Esophagus squamous epithelium (tissue), 5 donors: Measurements from ENCODE around the gene OR52J3. TPM values are rescaled to one million over a fixed set of nuclear protein-coding genes. Genes with fewer than 3 reads are reported as not detected.

Experiments used
- DNase-seq: peaks from one replicate; lab custom pipeline; 2025; lab: John Stamatoyannopoulos, UW
- H3K27ac ChIP-seq, 4 donors: fragments of 200-600 bp; sonication (generic); one replicate each; pipeline ENCODE4 v1.5.1; 2016 to 2019; ENCODE audit warnings: mild to moderate bottlenecking in 1 of 4
- H3K27me3 ChIP-seq, 4 donors: fragments of 200-600 bp; sonication (generic); 1 replicate in 3 of 4; 2 replicates in 1 of 4; pipeline versions ENCODE4 v1.5.1 to v1.6.0; 2017 to 2021; ENCODE audit warnings: antibody characterized with exemption in 1 of 4
- H3K36me3 ChIP-seq, 3 donors: fragments of 200-600 bp; sonication (generic); one replicate each; pipeline ENCODE4 v1.5.1; 2016 to 2019
- H3K4me1 ChIP-seq, 3 donors: fragments of 200-600 bp; sonication (generic); one replicate each; pipeline ENCODE4 v1.5.1; 2017 to 2019
- H3K4me3 ChIP-seq, 4 donors: fragments of 200-600 bp; sonication (generic); 1 replicate in 3 of 4; 2 replicates in 1 of 4; pipeline ENCODE4 v1.5.1; 2016 to 2019; ENCODE audit warnings: mild to moderate bottlenecking in 2 of 4, moderate library complexity in 1 of 4
- H3K9me3 ChIP-seq, 3 donors: fragments of 200-600 bp; sonication (generic); one replicate each; pipeline ENCODE4 v1.5.1; 2016 to 2019
- POLR2A ChIP-seq, 4 donors: fragments of 450-650 bp; IDR thresholded peaks; one replicate each; pipeline ENCODE4 v1.6.1; 2017; ENCODE audit warnings: antibody characterized with exemption in 4 of 4, mild to moderate bottlenecking in 4 of 4, moderate library complexity in 3 of 4
- WGBS, 2 donors: methylation state at CpG; one replicate each; pipeline ENCODE4 v1.1.5; 2018; 5-methylcytosine and 5-hydroxymethylcytosine counted together
- intact Hi-C: fragments of 100-400 bp; cut with DNase I; formaldehyde crosslinking; loops from one replicate; pipeline ENCODE4 v1.15.0; 2022
- total RNA-seq, 4 donors: library from RNA; depleted of rRNA; stranded (reverse); fragments of >200 nt; gene quantifications; one replicate each; pipeline ENCODE4 v1.1.0, GENCODE V29; 2016
- TF ChIP-seq, protein P1 (sequence below), 6 experiments: fragments of 450-650 bp in 4 of 6; fragments of 200-600 bp in 2 of 6; sonication (generic) in 2 of 6; IDR thresholded peaks; one replicate each; pipeline ENCODE4 v1.5.1; 2016 to 2019; ENCODE audit warnings: antibody characterized with exemption in 6 of 6, mild to moderate bottlenecking in 4 of 6, moderate library complexity in 4 of 6
- donor health status: DM: yes; HTN: yes; CAD: no.

The OR52J3 gene
- total RNA-seq, 4 donors from 2014 or later = not detected

DNA sequence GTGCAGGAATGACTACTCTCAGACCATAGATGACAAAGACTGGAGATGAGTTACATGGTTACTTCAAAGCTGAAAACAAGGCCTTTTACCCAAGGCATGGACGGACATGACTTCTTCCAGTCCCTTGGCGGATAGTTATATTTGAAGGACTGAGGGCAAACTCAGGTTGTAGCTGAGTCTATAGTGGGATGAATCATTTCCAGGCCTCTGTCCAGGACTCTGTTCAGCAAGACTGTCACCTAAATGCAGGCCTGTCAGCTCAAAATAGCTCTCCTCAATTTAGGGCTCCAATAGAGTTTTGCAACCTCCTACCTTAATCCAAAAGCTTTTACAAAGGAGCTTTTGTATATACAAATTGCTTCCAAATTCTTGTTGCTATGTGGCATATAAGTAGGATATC lies 24.3 kb upstream of the OR52J3 start:
- H3K4me3 ChIP-seq = no peak overlapping the region
- no peaks in the 10 kb centered on the region for H3K4me1 ChIP-seq
- no peak overlapping the region for H3K27ac ChIP-seq
- TF ChIP-seq POLR2A (IDR thresholded peaks at IDR 0.05) = no peak
- TF ChIP-seq, protein P1, sequence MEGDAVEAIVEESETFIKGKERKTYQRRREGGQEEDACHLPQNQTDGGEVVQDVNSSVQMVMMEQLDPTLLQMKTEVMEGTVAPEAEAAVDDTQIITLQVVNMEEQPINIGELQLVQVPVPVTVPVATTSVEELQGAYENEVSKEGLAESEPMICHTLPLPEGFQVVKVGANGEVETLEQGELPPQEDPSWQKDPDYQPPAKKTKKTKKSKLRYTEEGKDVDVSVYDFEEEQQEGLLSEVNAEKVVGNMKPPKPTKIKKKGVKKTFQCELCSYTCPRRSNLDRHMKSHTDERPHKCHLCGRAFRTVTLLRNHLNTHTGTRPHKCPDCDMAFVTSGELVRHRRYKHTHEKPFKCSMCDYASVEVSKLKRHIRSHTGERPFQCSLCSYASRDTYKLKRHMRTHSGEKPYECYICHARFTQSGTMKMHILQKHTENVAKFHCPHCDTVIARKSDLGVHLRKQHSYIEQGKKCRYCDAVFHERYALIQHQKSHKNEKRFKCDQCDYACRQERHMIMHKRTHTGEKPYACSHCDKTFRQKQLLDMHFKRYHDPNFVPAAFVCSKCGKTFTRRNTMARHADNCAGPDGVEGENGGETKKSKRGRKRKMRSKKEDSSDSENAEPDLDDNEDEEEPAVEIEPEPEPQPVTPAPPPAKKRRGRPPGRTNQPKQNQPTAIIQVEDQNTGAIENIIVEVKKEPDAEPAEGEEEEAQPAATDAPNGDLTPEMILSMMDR (IDR thresholded peaks at IDR 0.05) = no peak
- H3K27me3 ChIP-seq = no peaks in the 10 kb centered on the region
- peaks cover 0 to 14% (median 0%) of the 10 kb centered on the region in 3 donors for H3K9me3 ChIP-seq
- intact Hi-C loops = no loop called here
- 77 to 85% methylated on average over 2 of the region's 2 CpGs for WGBS, 2 donors
- no peak for DNase-seq
- H3K36me3 ChIP-seq = no peaks in the 10 kb centered on the region

DNA sequence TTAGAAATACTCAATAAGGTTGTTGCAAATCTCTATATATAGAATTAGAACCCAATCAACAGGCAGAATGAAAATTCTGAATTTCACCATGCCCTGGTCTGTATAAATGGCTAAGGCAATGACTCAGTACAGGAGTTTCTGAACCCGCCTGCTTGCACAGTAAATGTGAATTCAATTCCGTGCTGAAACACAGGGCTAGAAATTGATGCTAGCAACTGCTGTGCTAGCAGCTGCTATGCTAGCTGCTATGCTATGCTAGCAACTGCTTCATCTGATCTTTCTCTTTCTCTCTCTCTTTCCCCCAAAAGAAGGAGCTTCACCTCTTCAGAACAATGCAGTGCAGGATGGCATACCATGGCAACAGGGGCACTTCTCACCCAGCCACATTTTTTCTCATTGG lies 9.7 kb upstream of the OR52J3 start:
- Histone ChIP-seq H3K9me3 (no peaks in the 10 kb centered on the region), H3K27me3 (no peaks in the 10 kb centered on the region), H3K4me3 (no peak overlapping the region), H3K4me1 (no peaks in the 10 kb centered on the region), H3K27ac (no peak overlapping the region), H3K36me3 (no peaks in the 10 kb centered on the region)
- intact Hi-C loops = no loop called here
- WGBS, 2 donors = 68 to 80% methylated on average over 2 of the region's 2 CpGs
- TF ChIP-seq, protein P1 (IDR thresholded peaks at IDR 0.05) = no peak
- TF ChIP-seq POLR2A (IDR thresholded peaks at IDR 0.05) = no peak
- no peak for DNase-seq

DNA sequence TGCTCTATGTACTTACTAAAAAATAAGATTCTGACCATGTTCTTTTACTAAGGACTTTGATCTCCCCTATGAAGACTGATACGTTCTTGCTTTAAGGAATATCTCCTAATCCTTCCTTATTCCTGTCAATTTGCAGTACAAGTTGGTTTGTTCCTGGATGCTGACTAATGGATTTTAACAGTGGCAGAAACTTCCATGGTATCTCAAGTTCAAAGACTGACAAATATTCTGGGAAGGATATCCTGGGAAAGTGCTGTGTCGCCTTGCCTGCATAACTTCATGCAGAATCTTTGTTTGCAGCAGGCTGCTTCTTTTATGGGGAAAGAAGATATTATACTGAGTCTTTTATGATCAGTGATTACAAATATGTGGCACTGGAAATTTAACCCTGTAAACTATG lies 8.4 kb upstream of the OR52J3 start:
- Histone ChIP-seq H3K27ac (no peak overlapping the region), H3K4me1 (no peaks in the 10 kb centered on the region), H3K36me3 (no peaks in the 10 kb centered on the region), H3K4me3 (no peak overlapping the region), H3K27me3 (no peaks in the 10 kb centered on the region), H3K9me3 (no peaks in the 10 kb centered on the region)
- intact Hi-C loops = no loop called here
- DNase-seq = no peak
- WGBS, 2 donors = 59 to 64% methylated on average over 2 of the region's 2 CpGs
- TF ChIP-seq, protein P1 (IDR thresholded peaks at IDR 0.05) = no peak
- no peak for TF ChIP-seq POLR2A (IDR thresholded peaks at IDR 0.05)

DNA sequence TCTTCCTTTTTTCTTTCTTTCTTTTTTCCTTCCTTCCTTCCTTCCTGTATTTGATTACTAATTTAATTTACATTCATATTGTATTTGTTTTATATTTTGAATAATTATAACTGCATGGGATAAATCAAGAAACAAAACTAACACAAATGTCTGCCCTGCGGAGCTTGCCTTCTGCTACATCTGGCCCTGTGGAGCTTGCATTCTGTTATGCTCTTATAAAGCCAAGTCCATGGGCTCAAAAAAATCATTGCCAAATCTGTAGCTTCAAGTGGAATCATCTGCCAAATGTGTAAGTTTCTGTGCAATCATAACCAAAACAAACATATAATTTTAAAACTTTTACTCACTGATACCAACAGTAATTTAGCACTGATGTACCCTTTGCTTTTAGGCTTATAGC lies 8.0 kb upstream of the OR52J3 start:
- no peaks in the 10 kb centered on the region for H3K4me1 ChIP-seq
- TF ChIP-seq, protein P1 (IDR thresholded peaks at IDR 0.05) = no peak
- no peak for TF ChIP-seq POLR2A (IDR thresholded peaks at IDR 0.05)
- H3K36me3 ChIP-seq = no peaks in the 10 kb centered on the region
- no peak overlapping the region for H3K4me3 ChIP-seq
- intact Hi-C loops = no loop called here
- no peaks in the 10 kb centered on the region for H3K9me3 ChIP-seq
- DNase-seq = no peak
- H3K27ac ChIP-seq = no peak overlapping the region
- no peaks in the 10 kb centered on the region for H3K27me3 ChIP-seq
- WGBS, 2 donors = 67 to 72% methylated on average over 1 of the region's 1 CpG

DNA sequence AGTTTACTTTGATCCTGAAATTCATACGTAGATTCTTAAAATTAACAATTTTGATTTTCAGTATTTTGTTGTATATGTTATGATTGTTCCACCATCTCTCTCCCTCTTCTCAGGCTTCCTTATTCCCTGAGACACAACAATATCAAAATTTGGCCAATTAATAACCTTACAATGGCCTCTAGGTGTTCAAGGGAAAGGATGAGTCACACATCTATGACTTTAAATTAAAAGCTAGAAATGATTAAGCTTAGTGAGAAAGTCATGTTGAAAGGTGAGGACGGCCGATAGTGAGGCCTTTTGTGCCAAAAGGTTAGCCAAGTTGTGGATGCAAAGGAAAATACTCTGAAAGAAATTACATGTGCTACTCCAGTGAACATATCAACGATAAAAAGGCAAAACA lies 5.5 kb upstream of the OR52J3 start:
- TF ChIP-seq, protein P1 (IDR thresholded peaks at IDR 0.05) = no peak
- TF ChIP-seq POLR2A (IDR thresholded peaks at IDR 0.05) = no peak
- DNase-seq = no peak
- 42 to 57% methylated on average over 4 of the region's 4 CpGs for WGBS, 2 donors

More for the DNA sequence above, 5.5 kb upstream of the OR52J3 start:
- H3K27me3 ChIP-seq = no peaks in the 10 kb centered on the region
- no peaks in the 10 kb centered on the region for H3K4me1 ChIP-seq
- H3K27ac ChIP-seq = no peak overlapping the region
- H3K4me3 ChIP-seq = no peak overlapping the region
- H3K9me3 ChIP-seq = no peaks in the 10 kb centered on the region
- no peaks in the 10 kb centered on the region for H3K36me3 ChIP-seq
- intact Hi-C loops = no loop called here
